ENCODE measurements around the gene SERPINB1.
"Not testable (repeated sequence)": the region's sequence is repeated elsewhere in the genome, so short reads cannot be mapped to it uniquely, and the experiment has no call there.

Gene SERPINB1

GRCh38 chr6:2853769-2854395 is 12.2 kb upstream of the SERPINB1 start (continued):
- TF ChIP-seq ZNF37A (tag by site-specific recombination; IDR thresholded peaks at IDR 0.05) = no peak
- TF ChIP-seq FEZF1 (tag by site-specific recombination; IDR thresholded peaks at IDR 0.05) = peak; percentile 36; the same call in 1 of the 2 replicates

- H3K36me3 ChIP-seq (ENCODE audit: control insufficient read depth in 2 of 2, insufficient read depth in 1 of 2, low read length in 2 of 2); H3K4me3 ChIP-seq (ENCODE audit: low read depth, low read length); POLR2A ChIA-PET; H3K4me1 ChIP-seq (ENCODE audit: control insufficient read depth, insufficient read depth, low read length); H3K27ac ChIP-seq (ENCODE audit: extremely low read depth, low read depth, low read length); H3K9me3 ChIP-seq (ENCODE audit: control insufficient read depth, insufficient read depth, low read depth, low read length): not testable (repeated sequence)
- CTCF ChIA-PET = interaction anchor here (0.6 to 3.2 kb wide), 5 partner anchors 10 to 86 kb away, joined by 3 to 15 read pairs (median 4); no protein-coding TSS in a partner anchor
These were observed 11.7 kb upstream of the SERPINB1 start for GRCh38 chr6:2853378-2853768.

GRCh38 chr6:2852921-2853322 is 11.3 kb upstream of the SERPINB1 start:
- ChIA-PET CTCF (interaction anchor here (0.6 kb wide), 1 partner anchor 74 kb away, joined by 3 read pairs; no protein-coding TSS in a partner anchor), POLR2A (no interaction called here)
- no peak overlapping the region for H3K27ac ChIP-seq (ENCODE audit: extremely low read depth, low read depth, low read length)
- no peak overlapping the region for H3K4me3 ChIP-seq (ENCODE audit: low read depth, low read length)
- H3K36me3 ChIP-seq (ENCODE audit: control insufficient read depth in 2 of 2, insufficient read depth in 1 of 2, low read length in 2 of 2) = no peaks in the 10 kb centered on the region
- no peaks in the 10 kb centered on the region for H3K9me3 ChIP-seq (ENCODE audit: control insufficient read depth, insufficient read depth, low read depth, low read length)
- H3K4me1 ChIP-seq (ENCODE audit: control insufficient read depth, insufficient read depth, low read length) = peaks cover 4% of the 10 kb centered on the region
- TF ChIP-seq ZNF580 (tag by site-specific recombination; IDR thresholded peaks at IDR 0.05) (no peak), ZNF211 (tag by site-specific recombination; IDR thresholded peaks at IDR 0.05; ENCODE audit: low read depth) (no peak), SP2 (tag by site-specific recombination; IDR thresholded peaks at IDR 0.05) (no peak), BCL11A (tag by site-specific recombination; IDR thresholded peaks at IDR 0.05; ENCODE audit: low read depth) (no peak), ZNF530 (tag by site-specific recombination; IDR thresholded peaks at IDR 0.05; ENCODE audit: low read depth) (no peak)

GRCh38 chr6:2852514-2852855 is 10.8 kb upstream of the SERPINB1 start:
- peaks cover 4% of the 10 kb centered on the region; the same call in 1 of the 2 replicates for H3K4me1 ChIP-seq (ENCODE audit: control insufficient read depth, insufficient read depth, low read length)
- POLR2A ChIA-PET = no interaction called here
- no peaks in the 10 kb centered on the region for H3K36me3 ChIP-seq (ENCODE audit: control insufficient read depth in 2 of 2, insufficient read depth in 1 of 2, low read length in 2 of 2)
- TF ChIP-seq ZNF121 (tag by site-specific recombination; IDR thresholded peaks at IDR 0.05) (no peak), ZNF654 (tag by site-specific recombination; IDR thresholded peaks at IDR 0.05; ENCODE audit: low read depth) (no peak), ZNF184 (tag by site-specific recombination; IDR thresholded peaks at IDR 0.05) (no peak), YY1 (tag by site-specific recombination; IDR thresholded peaks at IDR 0.05) (no peak), PBX3 (CRISPR knock-in tag; IDR thresholded peaks at IDR 0.05) (no peak), ZNF138 (tag by site-specific recombination; IDR thresholded peaks at IDR 0.05; ENCODE audit: borderline replicate concordance) (no peak), TRIM28 (IDR thresholded peaks at IDR 0.05; ENCODE audit: borderline replicate concordance, low read length) (no peak), ZNF677 (tag by site-specific recombination; IDR thresholded peaks at IDR 0.05) (no peak), KLF7 (tag by site-specific recombination; IDR thresholded peaks at IDR 0.05; ENCODE audit: borderline replicate concordance) (no peak)
- CTCF ChIA-PET = no interaction called here
- H3K4me3 ChIP-seq (ENCODE audit: low read depth, low read length) = no peak overlapping the region
- no peak overlapping the region for H3K27ac ChIP-seq (ENCODE audit: extremely low read depth, low read depth, low read length)
- H3K9me3 ChIP-seq (ENCODE audit: control insufficient read depth, insufficient read depth, low read depth, low read length) = no peaks in the 10 kb centered on the region
